Kasumi-1 (cell line): ENCODE results near the gene MISP.

ENCODE experiments used
- DNase-seq, 2 experiments: peaks; one replicate each; lab custom pipeline; 2025; lab: John Stamatoyannopoulos, UW

MISP gene

DNA sequence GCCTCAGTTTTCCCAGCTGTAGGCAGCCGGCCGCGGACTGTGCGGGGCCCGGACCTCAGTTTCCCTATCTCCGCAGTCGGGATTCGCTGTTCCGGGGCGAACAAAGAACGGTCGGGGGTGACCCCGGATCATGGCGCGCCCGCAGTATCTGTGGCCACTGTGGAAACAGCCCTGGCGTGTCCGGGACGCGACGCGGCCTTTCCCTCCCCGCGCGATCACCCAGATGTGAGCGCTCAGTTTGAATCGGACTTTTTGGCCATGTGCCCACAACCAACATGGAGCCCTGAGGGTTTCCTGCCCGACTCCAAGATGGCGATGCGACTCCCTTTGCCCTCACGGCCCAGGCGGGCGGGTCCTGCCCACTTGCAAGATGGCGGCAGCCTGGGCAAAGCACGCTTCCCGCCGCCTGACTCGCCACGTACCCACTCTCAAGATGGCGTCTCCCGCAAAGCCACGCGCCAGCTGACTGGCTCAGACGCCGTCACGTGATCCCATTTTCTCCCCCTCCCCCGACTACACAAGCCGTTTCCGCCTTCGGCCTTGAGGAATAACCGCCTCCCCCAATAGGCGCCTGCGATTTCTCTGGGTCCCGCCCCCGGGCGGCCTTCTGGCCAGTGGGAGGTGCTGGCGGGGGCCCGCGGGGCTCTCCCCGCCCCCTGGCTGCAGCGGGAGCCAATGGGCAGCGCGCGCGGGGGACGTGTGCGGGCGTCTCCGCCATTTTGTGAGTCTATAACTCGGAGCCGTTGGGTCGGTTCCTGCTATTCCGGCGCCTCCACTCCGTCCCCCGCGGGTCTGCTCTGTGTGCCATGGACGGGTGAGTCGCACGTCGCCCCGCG lies 46.0 kb downstream of the MISP start, which contains the start of gene PTBP1:
TSS of gene PTBP1 (plus strand) at position 761 of the 836 bp plus-strand sequence. CDS start at position 807, 46 bp downstream.
- DNase-seq = peak; percentile 99

DNA sequence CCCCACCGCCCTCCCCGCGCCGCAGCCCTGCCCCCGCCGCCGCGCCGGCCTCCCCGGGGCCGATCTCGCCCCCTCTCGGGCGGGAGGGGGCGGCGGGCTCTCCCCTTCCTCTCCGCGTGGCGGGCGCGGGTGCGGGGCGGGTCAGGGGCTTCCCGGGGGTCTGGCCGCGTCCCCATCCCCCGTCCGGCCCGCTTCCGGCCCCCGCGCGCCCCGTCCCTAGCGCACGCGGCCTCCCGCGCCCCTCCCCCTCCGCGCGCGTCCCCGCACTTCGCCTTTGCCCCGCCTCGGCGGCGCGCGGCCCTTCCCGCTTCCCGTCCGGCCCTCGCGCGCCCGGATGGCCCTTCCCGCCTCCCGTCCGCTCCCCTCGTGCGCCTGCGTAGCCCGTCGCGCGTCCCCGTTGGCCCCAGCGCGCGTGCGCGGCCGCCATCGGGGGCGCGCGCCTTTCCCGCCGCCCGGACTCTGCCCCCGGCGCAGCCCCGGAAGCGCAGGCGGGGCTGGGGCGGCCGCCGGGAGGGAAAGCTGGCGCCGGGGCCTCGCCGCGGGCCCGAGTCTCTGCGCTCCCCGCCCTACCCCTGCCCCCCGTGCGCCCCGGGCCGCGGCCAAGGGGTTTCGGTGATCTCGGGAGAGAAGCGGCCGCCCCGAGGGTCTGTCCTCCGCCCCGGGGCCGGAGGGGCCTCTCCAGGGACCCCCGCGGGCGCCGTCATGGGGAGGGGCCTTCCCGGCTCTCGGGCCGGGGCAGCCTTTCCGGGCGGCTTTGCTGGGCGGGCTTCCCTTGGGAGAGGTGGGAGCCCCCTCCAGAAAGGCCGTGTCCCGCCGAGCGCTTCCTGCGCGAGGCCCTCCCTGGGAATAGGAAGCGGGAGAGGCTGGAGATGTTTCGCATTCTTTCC lies 46.9 kb downstream of the MISP start:
- peak; percentile 68 to 72 for DNase-seq

DNA sequence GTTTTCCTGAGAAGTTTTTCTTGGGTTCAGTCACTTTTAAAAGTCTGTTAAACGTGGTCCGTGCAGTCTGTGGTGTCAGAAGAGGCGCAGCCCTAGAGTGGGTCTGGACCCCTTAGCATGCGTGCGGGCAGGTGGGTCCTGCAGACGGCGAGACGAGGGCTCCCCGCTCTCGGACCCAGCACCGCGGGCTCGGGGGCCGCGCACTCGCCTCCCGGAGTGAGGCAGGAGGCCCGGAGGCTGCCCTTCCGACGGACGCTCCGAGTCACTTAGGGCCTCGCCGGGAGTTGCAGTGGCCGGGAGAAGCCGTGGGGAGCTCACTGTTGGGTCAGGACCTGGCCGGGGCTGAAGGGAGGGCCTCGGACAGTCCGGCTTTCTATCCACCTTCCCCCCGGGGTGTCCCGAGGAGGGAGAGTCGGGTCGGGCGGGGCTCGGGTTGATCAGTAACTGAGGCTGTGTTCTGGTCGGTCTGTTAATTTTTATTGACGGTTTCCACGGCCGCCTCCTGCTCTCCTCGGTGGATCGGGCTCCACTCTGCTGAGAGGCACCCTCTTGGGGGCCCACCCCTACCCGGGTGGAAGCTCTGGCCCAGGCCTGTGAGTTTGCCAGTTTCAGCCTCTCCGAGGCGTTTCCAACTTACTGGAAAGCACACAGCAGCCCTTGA lies 47.6 kb downstream of the MISP start:
- no peak for DNase-seq

DNA sequence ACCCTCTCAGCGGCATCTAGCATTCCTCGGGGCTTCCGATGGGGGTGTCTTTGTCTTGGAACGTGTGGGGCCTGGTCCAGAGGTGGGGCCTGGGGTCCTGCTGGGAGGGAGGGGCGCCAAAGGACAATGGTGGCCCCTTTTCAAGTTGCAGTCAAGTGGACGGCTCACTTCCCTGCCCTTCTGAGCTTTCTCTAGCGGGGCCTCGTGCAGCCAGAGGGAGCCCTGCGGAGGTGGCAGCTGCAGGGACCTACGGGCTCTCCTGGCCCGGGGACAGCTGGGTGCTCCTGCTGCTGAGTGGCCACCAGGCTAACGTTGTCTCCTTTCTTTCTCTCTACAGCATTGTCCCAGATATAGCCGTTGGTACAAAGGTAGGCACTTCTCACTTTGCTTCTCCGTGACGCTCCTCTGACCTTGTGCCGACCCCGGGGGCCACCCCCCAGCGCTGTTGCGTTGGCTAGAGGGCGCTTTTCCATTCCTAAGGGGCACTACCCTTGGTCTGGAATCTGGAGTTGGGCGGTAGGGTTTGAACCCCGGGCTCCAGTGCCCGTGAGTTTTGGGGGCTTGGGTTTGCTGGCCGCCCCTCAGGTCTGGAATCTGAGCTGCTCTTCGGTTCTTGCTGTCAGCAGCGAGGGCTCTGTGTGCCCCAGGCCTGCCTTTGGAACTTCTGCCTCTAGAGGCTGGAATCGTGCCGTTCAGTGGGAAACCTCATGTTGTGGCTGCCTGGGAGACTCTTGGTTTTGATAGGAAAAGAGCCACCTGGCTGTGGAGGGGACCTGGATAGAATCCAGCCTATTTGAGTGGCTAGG lies 48.4 kb downstream of the MISP start:
- DNase-seq = peak in 1 of 2 experiments; percentile 24

DNA sequence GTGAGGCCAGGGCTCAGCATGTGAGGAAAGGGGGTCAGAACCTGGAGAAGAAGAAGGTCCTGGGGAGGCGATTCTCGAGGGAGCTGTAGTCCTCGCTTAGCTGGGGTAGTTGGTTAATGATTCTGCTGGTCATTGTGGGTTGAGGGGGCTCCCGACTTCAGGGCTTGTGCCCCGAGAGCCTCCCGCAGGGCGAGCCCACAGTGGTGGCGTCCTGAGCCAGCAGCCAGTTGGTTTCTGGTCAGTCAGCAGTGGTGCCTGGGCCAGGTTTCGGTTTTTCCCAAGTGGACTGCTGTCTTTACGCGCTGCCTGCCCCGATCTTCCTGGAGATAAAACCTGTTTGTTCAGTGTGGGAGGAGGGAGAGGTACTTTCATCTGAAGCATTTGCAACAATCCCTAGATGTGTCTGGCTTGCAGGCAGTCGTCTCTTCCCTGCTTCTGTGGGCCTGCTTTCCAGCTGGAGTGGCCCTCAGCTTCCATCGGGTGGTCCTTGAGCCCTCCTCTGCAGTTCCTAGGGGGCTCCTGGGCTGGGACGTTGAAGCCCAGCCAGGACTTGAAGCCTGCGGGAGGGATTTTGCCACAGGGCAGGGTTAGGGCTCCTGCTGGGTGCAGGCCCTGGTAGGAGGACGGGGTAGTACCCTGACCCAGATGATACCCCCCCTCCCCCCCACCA lies 49.6 kb downstream of the MISP start:
- DNase-seq = no peak

DNA sequence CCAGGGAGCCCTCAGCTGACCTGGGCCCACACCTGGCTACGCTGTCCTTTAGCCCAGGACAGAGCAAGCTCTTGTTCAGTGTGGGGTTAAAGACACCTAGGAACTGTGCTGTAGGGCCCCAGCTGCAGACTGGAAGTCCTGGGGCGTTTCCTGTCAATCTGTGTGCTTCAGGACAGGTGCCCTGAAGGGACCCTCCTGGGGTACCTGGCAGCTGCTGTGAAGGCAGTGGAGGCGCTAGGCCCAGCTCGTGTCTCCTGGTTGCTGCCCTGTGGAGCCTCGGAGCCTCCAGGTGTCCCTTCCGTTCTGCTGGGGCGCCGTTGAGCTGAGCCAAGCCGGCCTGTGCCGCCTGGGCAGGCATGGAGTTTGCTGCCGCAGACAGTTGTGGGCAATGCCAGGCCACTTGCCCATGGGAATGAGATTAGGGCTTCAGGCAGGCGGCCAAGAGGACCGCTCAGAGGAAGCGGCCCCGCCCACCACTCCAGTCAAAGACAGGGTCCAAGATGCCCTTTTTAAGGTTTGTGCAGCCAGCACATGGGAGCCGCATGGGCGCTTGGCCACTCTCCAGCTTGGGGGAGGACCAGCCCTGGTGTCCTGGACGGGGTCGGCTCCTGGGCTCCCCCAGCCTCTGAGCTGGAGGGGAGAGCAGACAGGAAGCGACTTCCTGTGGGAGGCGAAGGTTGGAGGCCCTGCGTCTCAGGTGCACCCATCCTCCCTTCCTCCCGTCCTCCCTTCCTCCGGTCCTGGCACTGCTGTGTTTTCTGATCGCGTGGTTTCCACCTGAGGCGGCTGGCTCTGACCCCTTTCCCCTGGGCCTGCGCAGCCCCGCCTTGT lies 50.3 kb downstream of the MISP start:
- DNase-seq = no peak

DNA sequence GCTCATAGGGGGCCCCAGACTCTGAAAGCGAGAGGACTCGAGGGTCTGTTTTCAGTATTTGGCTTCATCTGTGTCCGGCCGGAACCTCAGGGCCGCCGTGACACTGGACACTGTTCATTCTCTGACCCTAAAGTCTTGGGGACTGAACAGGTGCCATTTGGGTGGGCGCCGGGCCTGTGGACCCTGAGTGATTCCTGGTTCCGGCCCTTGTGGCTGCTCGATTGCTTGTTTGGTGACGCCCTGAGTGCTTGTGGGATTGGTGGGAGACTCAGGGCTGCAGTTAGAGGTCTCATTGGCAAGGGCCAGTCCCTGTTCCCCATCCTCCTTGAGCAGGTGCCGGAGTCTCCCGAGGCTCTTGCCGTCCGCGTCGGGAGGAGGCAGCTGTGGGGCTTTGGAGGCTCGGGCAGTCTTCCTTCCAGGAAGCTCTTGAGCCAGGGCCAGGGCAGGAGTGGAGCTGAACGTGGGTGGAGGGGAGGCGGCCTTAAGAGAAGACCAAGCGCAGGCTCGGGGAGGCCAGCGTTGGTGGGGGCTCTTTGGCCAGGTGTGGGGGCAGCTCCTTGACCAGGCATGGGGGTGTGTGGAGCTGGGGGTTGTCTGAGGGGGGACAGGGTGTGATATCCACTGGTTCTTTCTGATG lies 51.1 kb downstream of the MISP start:
- DNase-seq = no peak

DNA sequence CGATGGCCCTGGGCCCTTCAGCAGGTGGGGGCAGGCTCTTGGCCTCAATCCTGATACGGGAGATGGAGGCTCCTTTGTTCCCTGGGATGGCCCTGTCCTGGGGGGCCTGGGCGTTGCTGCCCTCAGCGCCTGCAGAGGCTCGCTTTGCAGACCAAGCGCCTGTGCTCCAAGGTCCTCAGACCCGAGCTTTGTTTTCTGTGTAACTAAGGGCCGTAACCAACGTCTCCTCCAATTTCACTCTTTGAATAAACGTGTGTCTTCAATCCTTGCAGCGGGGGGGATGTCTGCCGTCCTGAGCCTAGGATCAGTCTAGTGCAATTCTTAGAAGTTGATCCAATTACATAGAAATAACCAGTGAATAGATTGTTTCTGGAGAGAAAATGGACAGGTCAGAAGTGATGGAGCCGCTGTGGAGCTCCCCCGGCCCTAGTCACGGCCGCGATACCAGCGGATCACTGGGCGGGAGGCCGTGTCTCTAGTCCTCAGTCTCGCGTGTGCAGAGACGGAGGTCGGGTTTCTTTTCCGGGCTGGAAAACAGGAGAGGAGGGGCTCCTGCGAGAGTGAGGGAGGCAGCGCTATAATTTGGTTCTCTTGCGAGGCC lies 51.7 kb downstream of the MISP start:
- DNase-seq = no peak

DNA sequence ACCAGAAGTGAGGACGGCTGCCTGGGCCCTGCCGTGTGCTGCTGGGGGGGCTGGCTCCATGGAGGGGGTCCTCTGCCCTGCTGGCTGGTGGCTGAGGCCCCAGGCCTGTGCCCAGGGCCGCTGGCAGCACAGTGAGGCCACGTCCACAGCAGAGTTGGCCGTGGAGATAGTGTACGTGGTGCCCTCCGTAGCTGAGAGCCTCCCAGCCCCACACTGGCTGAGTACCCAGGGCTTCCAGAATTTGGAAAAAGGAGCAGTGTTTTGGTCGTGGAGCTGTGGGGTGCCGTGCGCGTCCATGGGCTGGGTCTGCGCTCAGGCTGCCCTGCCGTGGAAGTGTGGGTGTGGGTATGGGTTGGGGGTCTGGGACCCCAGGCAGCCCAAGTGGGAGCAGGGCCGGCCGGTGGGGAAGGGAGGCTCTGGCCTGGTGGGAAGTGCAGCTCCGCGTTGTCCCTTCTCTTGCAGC lies 52.2 kb downstream of the MISP start:
- no peak for DNase-seq

DNA sequence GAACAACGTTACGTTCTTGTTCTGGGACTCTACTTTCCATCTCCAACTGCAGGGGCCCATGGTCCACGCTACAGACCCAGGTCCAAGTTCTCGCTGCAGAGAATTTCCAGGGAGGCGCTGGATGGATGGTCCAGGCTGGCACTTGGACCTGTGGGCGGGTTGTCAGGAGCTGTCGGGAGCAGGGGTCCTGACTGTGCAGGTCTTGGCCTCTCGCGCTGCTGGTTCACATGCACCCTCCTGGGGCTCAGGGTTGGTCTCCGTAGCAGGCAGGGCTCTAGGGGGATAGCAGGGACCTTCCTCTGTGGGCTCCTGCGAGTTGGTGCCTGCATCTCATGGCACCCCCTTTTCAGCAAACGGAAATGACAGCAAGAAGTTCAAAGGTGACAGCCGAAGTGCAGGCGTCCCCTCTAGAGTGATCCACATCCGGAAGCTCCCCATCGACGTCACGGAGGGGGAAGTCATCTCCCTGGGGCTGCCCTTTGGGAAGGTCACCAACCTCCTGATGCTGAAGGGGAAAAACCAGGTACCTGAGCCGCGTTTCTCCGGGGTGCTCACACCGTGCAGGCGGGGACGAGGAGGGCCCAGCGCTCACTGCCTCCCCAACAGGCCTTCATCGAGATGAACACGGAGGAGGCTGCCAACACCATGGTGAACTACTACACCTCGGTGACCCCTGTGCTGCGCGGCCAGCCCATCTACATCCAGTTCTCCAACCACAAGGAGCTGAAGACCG lies 52.9 kb downstream of the MISP start:
- DNase-seq = no peak

DNA sequence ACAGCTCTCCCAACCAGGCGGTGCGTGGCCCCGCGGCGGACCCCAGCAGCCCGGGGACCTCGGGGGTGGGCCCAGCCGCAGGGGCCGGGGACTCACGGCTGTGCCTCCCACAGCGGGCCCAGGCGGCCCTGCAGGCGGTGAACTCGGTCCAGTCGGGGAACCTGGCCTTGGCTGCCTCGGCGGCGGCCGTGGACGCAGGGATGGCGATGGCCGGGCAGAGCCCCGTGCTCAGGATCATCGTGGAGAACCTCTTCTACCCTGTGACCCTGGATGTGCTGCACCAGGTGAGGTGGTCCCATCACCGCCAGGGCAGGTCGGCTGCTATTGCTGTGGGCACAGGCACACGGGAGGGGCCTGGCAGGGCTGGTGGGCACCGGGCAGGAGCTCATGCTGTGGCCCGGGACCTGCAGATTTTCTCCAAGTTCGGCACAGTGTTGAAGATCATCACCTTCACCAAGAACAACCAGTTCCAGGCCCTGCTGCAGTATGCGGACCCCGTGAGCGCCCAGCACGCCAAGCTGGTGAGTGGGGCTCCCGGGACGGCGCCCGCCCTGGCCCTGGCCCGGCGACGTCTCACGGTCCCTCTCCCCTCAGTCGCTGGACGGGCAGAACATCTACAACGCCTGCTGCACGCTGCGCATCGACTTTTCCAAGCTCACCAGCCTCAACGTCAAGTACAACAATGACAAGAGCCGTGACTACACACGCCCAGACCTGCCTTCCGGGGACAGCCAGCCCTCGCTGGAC lies 53.7 kb downstream of the MISP start:
- DNase-seq = no peak

DNA sequence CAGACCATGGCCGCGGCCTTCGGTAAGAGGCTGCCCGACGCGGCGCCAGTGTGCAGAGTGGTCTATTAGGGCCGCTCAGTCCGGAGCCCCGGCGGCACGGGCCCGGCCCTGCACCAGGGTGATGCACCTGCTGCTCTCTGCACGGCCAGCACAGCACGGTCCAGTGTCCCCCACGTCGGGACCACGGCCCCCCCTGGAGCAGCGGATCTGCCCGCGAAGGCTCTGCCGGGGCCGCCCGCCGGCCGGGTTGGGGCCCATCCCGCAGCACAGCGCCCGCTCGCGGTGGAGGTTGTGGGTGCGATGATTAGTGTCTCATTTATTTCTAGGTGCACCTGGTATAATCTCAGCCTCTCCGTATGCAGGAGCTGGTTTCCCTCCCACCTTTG lies 54.2 kb downstream of the MISP start:
- DNase-seq = no peak

DNA sequence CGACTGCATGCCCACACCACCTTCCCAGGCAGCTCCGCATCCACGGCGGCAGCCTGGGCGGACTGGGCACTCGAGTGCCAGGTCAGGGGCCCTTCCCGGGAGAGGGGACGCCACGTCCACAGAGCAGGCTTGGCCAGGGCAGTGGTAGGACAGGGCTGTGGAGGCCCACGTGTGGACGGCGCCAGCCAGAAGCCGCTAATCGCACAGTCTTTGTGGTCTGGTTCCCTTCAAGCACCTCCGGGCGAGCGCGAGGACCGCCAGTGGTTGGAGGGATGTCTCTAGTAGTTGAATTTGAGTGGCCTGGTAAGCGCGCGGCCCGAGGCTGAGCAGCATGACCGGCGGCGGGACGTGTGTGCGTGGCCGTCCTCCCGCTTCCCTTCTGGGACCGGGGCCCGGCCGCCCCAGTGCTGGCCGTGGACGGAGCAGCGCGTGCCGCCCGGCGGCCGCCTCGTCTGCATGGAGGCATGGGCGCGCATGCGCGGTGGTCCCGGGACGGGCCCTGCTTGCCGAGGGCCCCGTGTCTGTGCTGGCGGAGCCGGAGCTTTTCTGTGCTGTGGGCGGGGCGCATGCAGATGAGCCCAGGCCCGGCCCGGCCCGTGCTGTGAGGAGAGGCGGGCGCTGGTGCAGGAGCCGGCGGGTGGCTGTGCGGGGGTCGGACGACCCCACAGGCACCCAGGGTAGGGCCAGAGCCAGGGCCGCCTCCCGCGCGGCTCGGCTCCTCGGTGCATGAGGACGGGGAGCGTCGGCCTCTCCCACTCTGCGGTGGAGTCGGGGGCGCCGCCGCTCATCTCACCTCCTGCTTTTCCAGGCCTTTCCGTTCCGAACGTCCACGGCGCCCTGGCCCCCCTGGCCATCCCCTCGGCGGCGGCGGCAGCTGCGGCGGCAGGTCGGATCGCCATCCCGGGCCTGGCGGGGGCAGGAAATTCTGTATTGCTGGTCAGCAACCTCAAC lies 55.0 kb downstream of the MISP start:
- DNase-seq = no peak

DNA sequence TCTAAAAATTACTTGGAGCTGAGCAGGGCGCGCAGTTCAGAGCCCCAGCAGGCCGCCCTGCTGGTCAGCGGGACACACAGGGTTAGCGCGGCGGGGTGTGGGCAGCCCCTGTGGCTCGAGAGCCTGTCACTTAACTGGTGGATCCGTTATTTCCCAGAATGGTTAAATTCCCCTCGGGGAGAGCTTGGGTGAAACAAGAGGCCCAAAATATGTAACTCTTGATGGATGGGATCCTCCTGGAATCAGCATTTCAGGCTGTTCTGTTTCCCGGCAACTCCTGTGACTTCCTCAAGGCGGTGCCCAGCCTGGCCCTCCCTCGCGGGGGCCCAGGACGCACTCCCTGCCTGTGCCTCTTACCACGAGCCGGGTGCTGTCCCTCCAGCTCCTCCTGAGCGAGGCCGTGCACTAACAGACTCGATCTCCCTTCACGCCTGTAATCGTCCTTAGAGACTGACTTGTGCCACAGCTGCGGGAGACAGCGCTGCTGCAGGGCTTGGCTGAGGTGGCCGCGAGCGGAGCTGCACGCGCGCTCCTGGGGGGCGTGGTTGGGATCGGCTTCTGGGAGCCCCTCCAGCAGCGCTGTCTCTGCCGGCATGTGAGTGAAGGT lies 56.0 kb downstream of the MISP start:
- no peak for DNase-seq

DNA sequence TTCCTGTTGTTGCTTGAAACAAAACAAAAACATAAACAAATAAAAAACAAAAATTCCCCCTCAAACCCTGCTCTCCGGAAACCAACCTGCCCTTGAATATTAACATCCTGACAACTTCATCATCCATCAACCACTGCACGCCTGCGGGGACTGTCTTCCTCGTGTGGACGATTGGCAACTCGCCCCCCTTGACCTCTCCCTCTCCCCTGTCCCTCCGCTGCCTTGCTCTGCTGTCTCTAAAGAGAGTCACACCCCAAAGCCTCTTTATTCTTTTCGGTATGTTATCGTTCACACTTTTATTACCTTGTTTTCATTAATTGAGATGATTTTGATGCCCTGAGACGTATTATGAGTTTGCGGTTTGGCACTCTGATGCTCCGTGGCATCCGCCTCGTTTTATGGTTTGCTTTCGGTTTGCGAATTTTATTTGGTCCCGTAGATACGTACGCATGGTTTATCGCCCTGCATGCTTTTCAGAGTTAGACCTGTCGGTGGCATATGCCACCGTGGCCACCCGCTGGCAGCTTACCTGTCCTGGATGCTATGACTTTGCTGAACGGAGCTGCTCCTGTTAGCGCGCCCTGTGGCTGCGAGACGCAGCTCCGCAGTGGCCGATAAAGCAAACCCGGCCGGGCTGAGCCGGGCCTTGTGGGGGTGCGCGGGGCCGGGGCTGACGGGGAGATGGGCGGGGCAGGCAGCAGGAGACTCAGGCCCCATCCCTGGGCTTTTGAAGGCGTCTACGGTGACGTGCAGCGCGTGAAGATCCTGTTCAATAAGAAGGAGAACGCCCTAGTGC lies 56.9 kb downstream of the MISP start:
- DNase-seq = no peak
